Fibroblast of villous mesenchyme (primary cell): ENCODE measurements around the gene KREMEN1. TPM values are rescaled to one million over a fixed set of nuclear protein-coding genes. Genes with fewer than 3 reads are reported as not detected.

Source experiments
- DNase-seq: peaks from one replicate; pipeline ENCODE4 v3.0.0-alpha.2; 2010; ENCODE audit warnings: low read depth
- H3K4me3 ChIP-seq: 2 replicates; pipeline ENCODE4 v1.5.1; 2011; ENCODE audit warnings: low read depth, mild to moderate bottlenecking, low read length
- CTCF ChIP-seq: IDR thresholded peaks from 2 replicates; pipeline ENCODE4 v1.5.1; 2012; ENCODE audit warnings: low read depth, mild to moderate bottlenecking, low read length; ENCODE audit not compliant: insufficient read depth
- total RNA-seq: library from RNA; depleted of rRNA; stranded (reverse); fragments of >200 nt; gene quantifications from 2 replicates; pipeline ENCODE4 v1.2.3, GENCODE V29; 2012

KREMEN1 gene
- total RNA-seq, 1 donor, result 2.6 TPM

GRCh38 chr22:29138556-29139305 lies 65.9 kb downstream of the KREMEN1 start:
- H3K4me3 ChIP-seq, result no peak overlapping the region
- no peak for TF ChIP-seq CTCF
- DNase-seq, result no peak

- no peak overlapping the region for H3K4me3 ChIP-seq
- no peak for TF ChIP-seq CTCF
- DNase-seq, result peak; percentile 90
Measured at GRCh38 chr22:29139965-29140782, 67.3 kb downstream of the KREMEN1 start.

GRCh38 chr22:29141078-29141688 lies 68.3 kb downstream of the KREMEN1 start:
- no peak for DNase-seq
- no peak for TF ChIP-seq CTCF
- H3K4me3 ChIP-seq, result no peak overlapping the region

GRCh38 chr22:29142116-29142515 lies 69.3 kb downstream of the KREMEN1 start:
- no peak for DNase-seq
- no peak for TF ChIP-seq CTCF
- H3K4me3 ChIP-seq, result no peak overlapping the region

- no peak for DNase-seq
- H3K4me3 ChIP-seq, result no peak overlapping the region
- TF ChIP-seq CTCF, result no peak
Measured at GRCh38 chr22:29143941-29144785, 71.3 kb downstream of the KREMEN1 start.

- no peak for TF ChIP-seq CTCF
- H3K4me3 ChIP-seq, result no peak overlapping the region
- no peak for DNase-seq
Measured at GRCh38 chr22:29144786-29145160, 71.9 kb downstream of the KREMEN1 start.
